ENCODE measurements around the gene SYNJ2. TPM values are rescaled to one million over a fixed set of nuclear protein-coding genes. Genes with fewer than 3 reads are reported as not detected.
A peak's percentile ranks its signal among the peaks of the same experiment; 100 is the strongest.

The SYNJ2 gene
- total RNA-seq, 1 experiment from 2014 or later, result 70.0 TPM

DNA sequence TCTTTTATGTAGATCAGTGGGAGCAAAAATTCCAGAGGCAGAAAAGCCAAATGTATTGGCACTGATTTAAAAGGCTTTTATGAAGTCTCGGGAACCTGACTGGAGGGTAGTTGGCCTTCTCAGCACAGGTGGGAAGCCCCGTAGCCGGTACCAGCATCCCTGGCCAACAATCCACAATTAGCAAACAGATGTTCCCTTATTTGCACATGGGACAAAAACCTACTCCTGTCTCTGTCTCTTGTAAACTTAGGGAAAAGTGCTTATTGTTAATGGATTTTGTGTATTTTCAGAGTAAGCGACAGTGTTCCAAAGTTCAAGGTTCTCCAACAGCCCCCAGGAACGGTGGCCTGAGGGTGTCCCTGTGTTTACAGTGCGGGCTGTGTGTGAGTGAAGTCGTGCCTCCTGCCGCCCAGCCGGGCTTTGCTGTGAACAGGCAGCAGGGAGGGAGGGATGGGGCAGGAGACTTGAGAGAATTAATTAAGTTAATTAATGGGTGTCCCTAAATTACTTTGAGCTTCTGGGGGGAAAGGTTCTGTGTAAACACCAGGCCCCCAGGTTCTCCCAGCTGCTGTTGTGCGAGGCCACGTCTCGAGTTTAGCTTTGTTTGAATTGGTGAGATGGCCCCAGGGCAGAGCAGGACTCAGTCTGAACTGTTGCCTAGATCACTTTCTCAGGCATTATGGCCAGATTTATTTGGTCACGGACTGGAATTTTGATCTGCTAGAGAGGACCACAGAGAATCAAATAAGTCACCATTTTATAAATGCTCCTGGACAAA is 3.9 kb downstream of the SYNJ2 start:
- no peak for ATAC-seq
- DNase-seq (ENCODE audit: low read depth, low spot score), result no peak
- no TSS peak for BruUV-seq (replicated peaks)
- H3K9me3 ChIP-seq (ENCODE audit: control insufficient read depth, insufficient read depth, low read depth, low read length), result no peaks in the 10 kb centered on the region
- H3K27me3 ChIP-seq (ENCODE audit: control insufficient read depth, insufficient read depth, low read length), result no peaks in the 10 kb centered on the region
- ChIA-PET CTCF (interaction anchor here (0.5 kb wide), 1 partner anchor 18 kb away, joined by 3 read pairs; no protein-coding TSS in a partner anchor), POLR2A (no interaction called here)
- H3K4me3 ChIP-seq (ENCODE audit: low read depth in 2 of 2, low read length in 2 of 2), result peak overlapping the region; percentile 62 to 81
- no peak for TF ChIP-seq POLR2AphosphoS5 (IDR thresholded peaks at IDR 0.05; ENCODE audit: low read depth, low read length)
- TF ChIP-seq SIN3A (IDR thresholded peaks at IDR 0.05; ENCODE audit: borderline replicate concordance, insufficient read depth, low read depth, low read length), result no peak
- TF ChIP-seq TCF7L2 (IDR thresholded peaks at IDR 0.05; ENCODE audit: low read depth, low read length), result no peak; the same call in 1 of the 2 replicates
- TF ChIP-seq, protein P1, sequence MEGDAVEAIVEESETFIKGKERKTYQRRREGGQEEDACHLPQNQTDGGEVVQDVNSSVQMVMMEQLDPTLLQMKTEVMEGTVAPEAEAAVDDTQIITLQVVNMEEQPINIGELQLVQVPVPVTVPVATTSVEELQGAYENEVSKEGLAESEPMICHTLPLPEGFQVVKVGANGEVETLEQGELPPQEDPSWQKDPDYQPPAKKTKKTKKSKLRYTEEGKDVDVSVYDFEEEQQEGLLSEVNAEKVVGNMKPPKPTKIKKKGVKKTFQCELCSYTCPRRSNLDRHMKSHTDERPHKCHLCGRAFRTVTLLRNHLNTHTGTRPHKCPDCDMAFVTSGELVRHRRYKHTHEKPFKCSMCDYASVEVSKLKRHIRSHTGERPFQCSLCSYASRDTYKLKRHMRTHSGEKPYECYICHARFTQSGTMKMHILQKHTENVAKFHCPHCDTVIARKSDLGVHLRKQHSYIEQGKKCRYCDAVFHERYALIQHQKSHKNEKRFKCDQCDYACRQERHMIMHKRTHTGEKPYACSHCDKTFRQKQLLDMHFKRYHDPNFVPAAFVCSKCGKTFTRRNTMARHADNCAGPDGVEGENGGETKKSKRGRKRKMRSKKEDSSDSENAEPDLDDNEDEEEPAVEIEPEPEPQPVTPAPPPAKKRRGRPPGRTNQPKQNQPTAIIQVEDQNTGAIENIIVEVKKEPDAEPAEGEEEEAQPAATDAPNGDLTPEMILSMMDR (IDR thresholded peaks at IDR 0.05), result no peak
- TF ChIP-seq REST (IDR thresholded peaks at IDR 0.05; ENCODE audit: insufficient read depth in 1 of 2, low read depth in 2 of 2, low read length in 1 of 2), result no peak
- intact Hi-C loops (cut with micrococcal nuclease; ENCODE audit: unreplicated experiment) (loop anchor here (2.0 kb wide), 1 partner anchor 83 kb away; no protein-coding TSS in a partner anchor), in situ Hi-C loops (cut with HindIII; ENCODE audit: low pct_unique_long_range_greater_than_20kb, low sequenced_read_pairs) (no loop called here)
- peaks cover 2% of the 10 kb centered on the region for H3K36me3 ChIP-seq (ENCODE audit: control insufficient read depth, insufficient read depth, low read length)
- H3K4me1 ChIP-seq (ENCODE audit: control insufficient read depth, insufficient read depth, low read length), result peaks cover 70% of the 10 kb centered on the region
- H3K27ac ChIP-seq (ENCODE audit: low read length), result peak overlapping the region; percentile 97

GRCh38 chr6:157987788-157988699 is 6.4 kb downstream of the SYNJ2 start:
- POLR2A ChIA-PET, result no interaction called here
- H3K4me3 ChIP-seq (ENCODE audit: low read depth in 2 of 2, low read length in 2 of 2), result no peak overlapping the region
- ATAC-seq (0 out of 2 replicates have a peak, but pooled peaks have one; percentile 17), DNase-seq (ENCODE audit: low read depth, low spot score) (no peak)
- peaks cover 80% of the 10 kb centered on the region for H3K4me1 ChIP-seq (ENCODE audit: control insufficient read depth, insufficient read depth, low read length)
- peaks cover 2% of the 10 kb centered on the region; the same call in 1 of the 2 replicates for H3K36me3 ChIP-seq (ENCODE audit: control insufficient read depth, insufficient read depth, low read length)
- no peaks in the 10 kb centered on the region for H3K27me3 ChIP-seq (ENCODE audit: control insufficient read depth, insufficient read depth, low read length)
- H3K9me3 ChIP-seq (ENCODE audit: control insufficient read depth, insufficient read depth, low read depth, low read length), result no peaks in the 10 kb centered on the region
- no peak for TF ChIP-seq TCF7L2 (IDR thresholded peaks at IDR 0.05; ENCODE audit: low read depth, low read length)
- in situ Hi-C loops (cut with HindIII; ENCODE audit: low pct_unique_long_range_greater_than_20kb, low sequenced_read_pairs), result no loop called here
- intact Hi-C loops (cut with micrococcal nuclease; ENCODE audit: unreplicated experiment), result loop anchor here (2.0 kb wide), 1 partner anchor 81 kb away; no protein-coding TSS in a partner anchor
- CTCF ChIA-PET, result no interaction called here
- BruUV-seq (replicated peaks), result no TSS peak
- peak overlapping the region; percentile 97 for H3K27ac ChIP-seq (ENCODE audit: low read length)
